HL-60 (cell line): Measurements from ENCODE around the gene LRBA.

Experiments
- CTCF ChIP-seq: IDR thresholded peaks from one replicate; pipeline ENCODE4 v1.5.1; 2011; ENCODE audit warnings: low read length, control low read depth, inconsistent platforms; ENCODE audit not compliant: insufficient read depth
- GABPA ChIP-seq: IDR thresholded peaks from 2 replicates; pipeline ENCODE4 v1.6.1; 2012; ENCODE audit warnings: low read depth
- POLR2AphosphoS5 ChIP-seq: IDR thresholded peaks from 2 replicates; pipeline ENCODE4 v1.6.1; 2012; ENCODE audit warnings: low read depth
- REST ChIP-seq: IDR thresholded peaks from 2 replicates; pipeline ENCODE4 v1.6.1; 2012; ENCODE audit warnings: low read depth; ENCODE audit not compliant: insufficient replicate concordance
- SPI1 ChIP-seq: IDR thresholded peaks from 2 replicates; pipeline ENCODE4 v1.6.1; 2012; ENCODE audit warnings: low read depth, mild to moderate bottlenecking, borderline replicate concordance

- TF ChIP-seq CTCF = no peak
- no peak for TF ChIP-seq POLR2AphosphoS5
- no peak for TF ChIP-seq GABPA
- TF ChIP-seq REST = no peak
- no peak for TF ChIP-seq SPI1
Observed at GRCh38 chr4:150949943-150950342, 65.1 kb downstream of the LRBA start.
